HT-29 (cell line): ENCODE measurements around the gene SLC25A42. TPM values are rescaled to one million over a fixed set of nuclear protein-coding genes. Genes with fewer than 3 reads are reported as not detected.
A peak's percentile ranks its signal among the peaks of the same experiment; 100 is the strongest.
"Not testable (repeated sequence)": the region's sequence is repeated elsewhere in the genome, so short reads cannot be mapped to it uniquely, and the experiment has no call there.

ENCODE experiments used
- DNase-seq: peaks from one replicate; pipeline ENCODE4 v3.0.0-alpha.2; 2015; ENCODE audit warnings: low spot score
- total RNA-seq: library from RNA; depleted of rRNA; stranded (reverse); fragments of >200 nt; shearing (Covaris generic); gene quantifications from 2 replicates; pipeline ENCODE4 v1.2.3, GENCODE V29; 2014

Gene SLC25A42
- total RNA-seq, 1 experiment from 2014 or later: 2.4 TPM

- no peak for DNase-seq
Measured at GRCh38 chr19:19134687-19135158, 70.9 kb downstream of the SLC25A42 start.

- not testable (repeated sequence) for DNase-seq
Measured at GRCh38 chr19:19135713-19136112, 71.9 kb downstream of the SLC25A42 start.

GRCh38 chr19:19137556-19138108, 73.8 kb downstream of the SLC25A42 start:
- no peak for DNase-seq

GRCh38 chr19:19138109-19138981, 74.6 kb downstream of the SLC25A42 start, which contains the start of gene TMEM161A:
TSS of gene TMEM161A (minus strand) at chr19:19138478. CDS start at chr19:19138428, 50 bp downstream.
- DNase-seq: peak; percentile 94

- DNase-seq: no peak
Measured at GRCh38 chr19:19139876-19140229, 76.1 kb downstream of the SLC25A42 start.

GRCh38 chr19:19140476-19140875, 76.7 kb downstream of the SLC25A42 start:
- DNase-seq: no peak

GRCh38 chr19:19142347-19142746, 78.6 kb downstream of the SLC25A42 start:
- DNase-seq: no peak

GRCh38 chr19:19145281-19145680, 81.5 kb downstream of the SLC25A42 start:
- DNase-seq: no peak

- DNase-seq: peak; percentile 58
Measured at GRCh38 chr19:19145684-19146608, 82.2 kb downstream of the SLC25A42 start.

GRCh38 chr19:19146865-19147264, 83.1 kb downstream of the SLC25A42 start:
- DNase-seq: no peak

- no peak for DNase-seq
Measured at GRCh38 chr19:19147344-19147743, 83.5 kb downstream of the SLC25A42 start.

GRCh38 chr19:19148504-19148903, 84.7 kb downstream of the SLC25A42 start:
- not testable (repeated sequence) for DNase-seq

- DNase-seq: no peak
Measured at GRCh38 chr19:19149435-19149834, 85.6 kb downstream of the SLC25A42 start.

GRCh38 chr19:19151418-19151817, 87.6 kb downstream of the SLC25A42 start:
- no peak for DNase-seq

- no peak for DNase-seq
Measured at GRCh38 chr19:19152668-19153384, 89.0 kb downstream of the SLC25A42 start.

- no peak for DNase-seq
Measured at GRCh38 chr19:19154768-19155494, 91.1 kb downstream of the SLC25A42 start.

- DNase-seq: no peak
Measured at GRCh38 chr19:19155495-19156219, 91.9 kb downstream of the SLC25A42 start.

- DNase-seq: no peak
Measured at GRCh38 chr19:19157808-19158207, 94.0 kb downstream of the SLC25A42 start.

- no peak for DNase-seq
Measured at GRCh38 chr19:19159534-19159933, 95.7 kb downstream of the SLC25A42 start.
